ENCODE results near the gene JTB.

Gene JTB

GRCh38 chr1:153929426-153929825 lies 48.0 kb downstream of the JTB start:
- no peak for TF ChIP-seq CTCF (IDR thresholded peaks at IDR 0.05; ENCODE audit: low read depth, low read length)
- no peak overlapping the region for H3K4me3 ChIP-seq (ENCODE audit: low read depth, low read length)

- TF ChIP-seq CTCF (IDR thresholded peaks at IDR 0.05; ENCODE audit: low read depth, low read length) = no peak
- H3K4me3 ChIP-seq (ENCODE audit: low read depth, low read length) = no peak overlapping the region
Measured at GRCh38 chr1:153928791-153929341, 48.6 kb downstream of the JTB start.

- no peak overlapping the region for H3K4me3 ChIP-seq (ENCODE audit: low read depth, low read length)
- no peak for TF ChIP-seq CTCF (IDR thresholded peaks at IDR 0.05; ENCODE audit: low read depth, low read length)
Measured at GRCh38 chr1:153928245-153928644, 49.2 kb downstream of the JTB start.

- TF ChIP-seq CTCF (IDR thresholded peaks at IDR 0.05; ENCODE audit: low read depth, low read length) = no peak
- H3K4me3 ChIP-seq (ENCODE audit: low read depth, low read length) = no peak overlapping the region
Measured at GRCh38 chr1:153926405-153926804, 51.1 kb downstream of the JTB start.
